Keratinocyte (primary cell): Measurements from ENCODE around the gene KBTBD8. TPM values are rescaled to one million over a fixed set of nuclear protein-coding genes. Genes with fewer than 3 reads are reported as not detected.

Source experiments
- DNase-seq: peaks from one replicate; pipeline ENCODE4 v3.0.0-alpha.2; 2011; ENCODE audit warnings: low read depth, missing footprints, low spot score
- FAIRE-seq: peaks from 2 replicates; lab custom pipeline; 2011; peaks lifted over from hg19 to GRCh38; lab: Jason Lieb, UNC
- H2AFZ ChIP-seq: 2 replicates; pipeline ENCODE4 v1.6.0; 2012; ENCODE audit warnings: low read length, control low read depth, inconsistent platforms; ENCODE audit not compliant: control insufficient read depth
- H3K27ac ChIP-seq: 2 replicates; pipeline ENCODE4 v1.5.1; 2011; ENCODE audit warnings: low read length; ENCODE audit not compliant: control insufficient read depth, insufficient read depth
- H3K27me3 ChIP-seq: 3 replicates; pipeline ENCODE4 v1.6.0; 2011; ENCODE audit warnings: low read length; ENCODE audit not compliant: control insufficient read depth, insufficient read depth; ENCODE audit errors: extremely low read depth
- H3K36me3 ChIP-seq, 2 experiments: 2 replicates in 1 of 2; 3 replicates in 1 of 2; pipeline ENCODE4 v1.5.1; 2011; ENCODE audit warnings: low read length in 2 of 2, mild to moderate bottlenecking in 1 of 2; ENCODE audit not compliant: control insufficient read depth in 2 of 2, insufficient read depth in 2 of 2; ENCODE audit errors: extremely low read depth in 1 of 2
- H3K4me1 ChIP-seq: 3 replicates; pipeline ENCODE4 v1.5.1; 2011; ENCODE audit warnings: low read length; ENCODE audit not compliant: control insufficient read depth, insufficient read depth; ENCODE audit errors: extremely low read depth
- H3K4me2 ChIP-seq: 3 replicates; pipeline ENCODE4 v1.6.0; 2011; ENCODE audit warnings: low read depth, low read length; ENCODE audit not compliant: control insufficient read depth, insufficient read depth; ENCODE audit errors: extremely low read depth
- H3K4me3 ChIP-seq, 3 experiments: fragments of 200-600 bp in 1 of 3; sonication (generic) in 1 of 3; 2 replicates in 2 of 3; 3 replicates in 1 of 3; pipeline ENCODE4 v1.5.1; 2011 to 2016; ENCODE audit warnings: low read length in 3 of 3, mild to moderate bottlenecking in 3 of 3, control low read depth in 2 of 3, inconsistent platforms in 1 of 3, low read depth in 1 of 3, mixed read lengths in 1 of 3, mixed run types in 1 of 3, moderate library complexity in 1 of 3; ENCODE audit not compliant: control insufficient read depth in 2 of 3, insufficient read depth in 2 of 3; ENCODE audit errors: extremely low read depth in 1 of 3
- H3K79me2 ChIP-seq: 2 replicates; pipeline ENCODE4 v1.6.0; 2012; ENCODE audit warnings: low read length; ENCODE audit not compliant: control insufficient read depth, insufficient read depth
- H3K9ac ChIP-seq: 3 replicates; pipeline ENCODE4 v1.6.0; 2011; ENCODE audit warnings: low read length; ENCODE audit not compliant: control insufficient read depth, insufficient read depth; ENCODE audit errors: extremely low read depth
- H3K9me1 ChIP-seq: 3 replicates; pipeline ENCODE4 v1.6.0; 2011; ENCODE audit warnings: low read length; ENCODE audit not compliant: control insufficient read depth, insufficient read depth; ENCODE audit errors: extremely low read depth
- H3K9me3 ChIP-seq: 2 replicates; pipeline ENCODE4 v1.5.1; 2012; ENCODE audit warnings: low read depth, low read length; ENCODE audit not compliant: control insufficient read depth
- H4K20me1 ChIP-seq: 3 replicates; pipeline ENCODE4 v1.6.0; 2011; ENCODE audit warnings: low read length; ENCODE audit not compliant: control insufficient read depth, insufficient read depth; ENCODE audit errors: extremely low read depth
- CTCF ChIP-seq, 3 experiments: IDR thresholded peaks in 1 of 3; conservative IDR thresholded peaks in 1 of 3; optimal IDR thresholded peaks in 1 of 3; 2 replicates in 2 of 3; 3 replicates in 1 of 3; pipeline versions ENCODE3 to v1.5.1; 2011; ENCODE audit warnings: low read length in 3 of 3, mild to moderate bottlenecking in 3 of 3, moderate library complexity in 2 of 3, control low read depth in 1 of 3, inconsistent platforms in 1 of 3; ENCODE audit not compliant: insufficient read depth in 2 of 3; ENCODE audit errors: extremely low read depth in 1 of 3
- EZH2 ChIP-seq: IDR thresholded peaks from one replicate; pipeline ENCODE4 v1.6.1; 2012; ENCODE audit warnings: inconsistent platforms, mild to moderate bottlenecking, low read length, moderate library complexity
- dilution Hi-C: fragments of 300-500 bp; cut with MboI; formaldehyde crosslinking; loops from one replicate; pipeline ENCODE4 v1.7.0; 2020; ENCODE audit warnings: low sequenced_read_pairs; ENCODE audit not compliant: extremely low pct_ligation_motif_present
- polyA plus RNA-seq, 5 experiments: library from polyadenylated mRNA; depleted of rRNA in 3 of 5; stranded (reverse) in 3 of 5; stranded (forward) in 1 of 5; unstranded in 1 of 5; fragments of >200 nt; gene quantifications; 1 replicate in 1 of 5; 2 replicates in 3 of 5; 3 replicates in 1 of 5; pipeline versions ENCODE4 v1.2.1 to v1.2.3, GENCODE V29; 2011 to 2012; ENCODE audit warnings: missing spikeins in 2 of 5, low read depth in 1 of 5, low replicate concordance in 1 of 5

Gene KBTBD8
- polyA plus RNA-seq, 1 donor (not counting 4 experiments of a cell fraction or from before 2014, with no cell fraction given): 7.5 TPM

- Histone ChIP-seq H3K36me3 (peaks cover 0 to 5% of the 10 kb centered on the region in 2 experiments), H3K9me1 (no peaks in the 10 kb centered on the region), H3K4me3 (no peak overlapping the region), H3K4me2 (no peak overlapping the region), H2AFZ (no peak overlapping the region), H3K9me3 (no peaks in the 10 kb centered on the region), H4K20me1 (no peaks in the 10 kb centered on the region), H3K27ac (no peak overlapping the region), H3K9ac (no peak overlapping the region), H3K79me2 (no peaks in the 10 kb centered on the region), H3K27me3 (no peaks in the 10 kb centered on the region), H3K4me1 (peaks cover 9% of the 10 kb centered on the region)
- no peak for DNase-seq
- dilution Hi-C loops: no loop called here
- TF ChIP-seq EZH2 (no peak), CTCF (optimal IDR thresholded peaks at IDR 0.05 in 1 of 3, IDR thresholded peaks at IDR 0.05 in 1 of 3, conservative IDR thresholded peaks at IDR 0.05 in 1 of 3; ENCODE audit: extremely low read depth in 1 of 3, insufficient read depth in 2 of 3, low read length in 3 of 3) (no peak)
- no peak for FAIRE-seq
Measured at GRCh38 chr3:67012564-67012963, 14.5 kb downstream of the KBTBD8 start.

- Histone ChIP-seq H3K27ac (no peak overlapping the region), H3K9me1 (no peaks in the 10 kb centered on the region), H3K79me2 (no peaks in the 10 kb centered on the region), H4K20me1 (no peaks in the 10 kb centered on the region), H3K27me3 (no peaks in the 10 kb centered on the region), H3K4me1 (peaks cover 23% of the 10 kb centered on the region), H3K4me3 (no peak overlapping the region), H3K36me3 (no peaks in the 10 kb centered on the region), H2AFZ (no peak overlapping the region), H3K9me3 (no peaks in the 10 kb centered on the region), H3K9ac (no peak overlapping the region), H3K4me2 (no peak overlapping the region)
- TF ChIP-seq EZH2: no peak
- dilution Hi-C loops: no loop called here
- FAIRE-seq (no peak), DNase-seq (no peak)
Measured at GRCh38 chr3:67015702-67016484, 17.8 kb downstream of the KBTBD8 start.
